Mucosa of stomach (tissue), 1 donor: ENCODE data around the gene TRIM62.

Source experiments
- H3K27me3 ChIP-seq: one replicate; pipeline ENCODE4 v1.7.0; 2013; ENCODE audit warnings: mild to moderate bottlenecking, low read length; ENCODE audit not compliant: control insufficient read depth, insufficient read depth
- H3K36me3 ChIP-seq: one replicate; pipeline ENCODE4 v1.7.0; 2013; ENCODE audit warnings: low read length; ENCODE audit not compliant: control insufficient read depth, insufficient read depth
- H3K4me1 ChIP-seq: one replicate; pipeline ENCODE4 v1.7.0; 2013; ENCODE audit warnings: mild to moderate bottlenecking, low read length; ENCODE audit not compliant: control insufficient read depth, insufficient read depth
- H3K4me3 ChIP-seq: one replicate; pipeline ENCODE4 v1.7.0; 2013; ENCODE audit warnings: low read length
- H3K9ac ChIP-seq: one replicate; pipeline ENCODE4 v1.7.0; 2013; ENCODE audit warnings: mild to moderate bottlenecking, low read length, moderate library complexity
- H3K9me3 ChIP-seq: one replicate; pipeline ENCODE4 v1.7.0; 2013; ENCODE audit warnings: mild to moderate bottlenecking, low read length, moderate library complexity; ENCODE audit not compliant: control insufficient read depth
- donor health status: Pancreatic carcinoma.

The TRIM62 gene

DNA sequence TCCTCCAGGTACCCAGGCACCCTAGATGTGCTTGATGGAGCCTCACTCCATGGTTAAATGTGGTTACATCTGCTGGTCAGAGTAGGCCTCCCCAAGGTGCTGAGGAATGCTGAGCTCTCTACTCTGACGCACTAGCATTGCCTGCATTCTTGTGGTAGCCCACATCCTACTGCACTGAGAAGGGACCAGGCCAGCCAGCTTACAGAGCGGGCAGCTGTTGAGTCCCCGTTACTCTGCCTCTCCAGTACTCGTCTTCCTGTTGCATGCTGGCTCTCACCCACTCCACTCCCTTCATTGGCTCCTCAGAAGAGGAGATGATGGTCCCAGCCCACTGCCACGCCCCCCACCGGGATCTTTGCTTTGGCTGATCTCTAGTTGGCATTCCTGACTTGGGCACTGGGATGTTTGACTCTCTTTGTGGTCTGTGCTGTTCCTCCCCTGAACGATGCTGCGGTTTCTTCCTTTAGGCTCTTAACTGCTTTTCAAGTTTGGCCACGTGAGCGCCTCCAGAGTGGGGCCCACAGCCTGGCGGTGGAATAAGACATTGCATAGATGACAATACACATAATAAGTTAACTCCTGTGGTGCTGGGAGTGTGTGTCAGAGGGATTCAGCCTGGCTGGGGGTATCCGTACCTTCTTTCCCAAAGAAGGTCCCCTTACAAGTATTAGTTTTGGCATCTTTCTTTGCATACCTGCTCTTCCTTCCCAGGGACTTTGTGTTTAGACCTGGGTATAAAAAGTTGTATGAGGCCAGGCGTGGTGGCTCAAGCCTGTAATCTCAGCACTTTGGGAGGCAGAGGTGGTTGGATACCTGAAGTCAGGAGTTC lies 82.3 kb downstream of the TRIM62 start:
- H3K9me3 ChIP-seq: no peaks in the 10 kb centered on the region
- no peak overlapping the region for H3K9ac ChIP-seq
- H3K4me1 ChIP-seq: no peaks in the 10 kb centered on the region
- no peaks in the 10 kb centered on the region for H3K36me3 ChIP-seq
- H3K4me3 ChIP-seq: no peak overlapping the region
- no peaks in the 10 kb centered on the region for H3K27me3 ChIP-seq

DNA sequence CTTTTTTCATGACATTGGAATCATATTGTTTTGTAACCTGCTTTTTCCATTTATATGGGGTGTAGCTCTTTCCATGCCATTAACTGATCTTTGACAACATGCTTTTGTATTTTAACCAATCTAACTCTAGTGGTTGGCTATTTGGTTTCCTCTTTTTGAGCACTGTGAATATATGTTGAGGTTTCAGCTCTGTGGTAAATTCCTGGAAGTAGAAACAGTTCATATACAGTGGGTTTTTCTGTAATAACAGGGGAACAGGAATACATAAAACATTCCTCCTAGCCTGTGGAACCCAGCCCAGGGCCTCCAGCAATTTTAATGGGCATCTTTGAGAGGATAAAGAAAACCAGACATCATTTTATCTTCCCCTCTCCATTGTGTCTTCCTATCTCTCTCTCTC lies 83.5 kb downstream of the TRIM62 start:
- H3K9ac ChIP-seq: no peak overlapping the region
- H3K4me3 ChIP-seq: no peak overlapping the region
- no peaks in the 10 kb centered on the region for H3K9me3 ChIP-seq
- H3K27me3 ChIP-seq: no peaks in the 10 kb centered on the region
- H3K4me1 ChIP-seq: no peaks in the 10 kb centered on the region
- H3K36me3 ChIP-seq: no peaks in the 10 kb centered on the region

DNA sequence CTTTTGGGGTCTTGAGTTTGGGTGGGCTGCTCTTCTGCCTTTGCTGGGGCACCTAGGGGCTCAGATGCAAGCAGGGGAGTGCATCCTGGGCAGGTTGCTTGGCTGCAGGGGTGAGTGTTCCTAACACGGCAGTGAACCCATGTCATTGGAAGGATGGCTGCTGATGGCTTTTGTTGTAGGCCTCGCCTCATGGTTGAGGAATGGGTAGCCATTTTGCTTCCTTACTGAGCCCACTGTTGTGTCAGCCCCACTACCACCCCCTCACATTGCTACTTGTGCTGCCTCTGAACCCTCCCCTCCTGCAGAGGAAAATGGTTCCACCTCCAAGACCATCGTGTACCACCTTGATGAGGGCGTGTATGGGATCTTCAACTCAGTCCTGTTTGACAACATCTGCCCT lies 84.1 kb downstream of the TRIM62 start:
- Histone ChIP-seq H3K4me3 (no peak overlapping the region), H3K9me3 (no peaks in the 10 kb centered on the region), H3K4me1 (no peaks in the 10 kb centered on the region), H3K27me3 (no peaks in the 10 kb centered on the region), H3K9ac (no peak overlapping the region), H3K36me3 (no peaks in the 10 kb centered on the region)

DNA sequence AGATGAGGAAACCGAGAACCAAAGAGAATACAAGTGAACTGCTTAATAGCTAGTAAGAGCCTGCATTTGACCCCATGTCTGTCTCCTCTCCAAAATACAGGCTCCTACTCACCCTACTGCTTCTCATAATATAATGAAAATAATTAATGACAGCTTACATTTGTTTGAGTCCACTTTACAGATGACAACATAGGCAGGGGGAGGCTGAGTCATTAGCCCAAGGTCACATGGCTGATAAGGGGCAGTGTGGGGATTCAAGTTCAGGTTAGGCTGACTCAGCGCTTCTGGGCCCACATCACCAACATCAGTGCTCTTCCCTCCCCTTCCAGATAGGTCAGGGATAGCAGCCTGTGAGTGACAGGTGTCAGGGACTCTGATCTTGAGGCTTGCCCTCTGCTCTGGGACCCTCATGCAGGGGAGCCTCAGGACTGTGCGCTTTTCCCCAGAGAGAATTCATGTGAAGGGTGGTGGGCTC lies 84.7 kb downstream of the TRIM62 start:
- Histone ChIP-seq H3K4me3 (no peak overlapping the region), H3K4me1 (no peaks in the 10 kb centered on the region), H3K9me3 (no peaks in the 10 kb centered on the region), H3K36me3 (no peaks in the 10 kb centered on the region), H3K9ac (no peak overlapping the region), H3K27me3 (no peaks in the 10 kb centered on the region)

DNA sequence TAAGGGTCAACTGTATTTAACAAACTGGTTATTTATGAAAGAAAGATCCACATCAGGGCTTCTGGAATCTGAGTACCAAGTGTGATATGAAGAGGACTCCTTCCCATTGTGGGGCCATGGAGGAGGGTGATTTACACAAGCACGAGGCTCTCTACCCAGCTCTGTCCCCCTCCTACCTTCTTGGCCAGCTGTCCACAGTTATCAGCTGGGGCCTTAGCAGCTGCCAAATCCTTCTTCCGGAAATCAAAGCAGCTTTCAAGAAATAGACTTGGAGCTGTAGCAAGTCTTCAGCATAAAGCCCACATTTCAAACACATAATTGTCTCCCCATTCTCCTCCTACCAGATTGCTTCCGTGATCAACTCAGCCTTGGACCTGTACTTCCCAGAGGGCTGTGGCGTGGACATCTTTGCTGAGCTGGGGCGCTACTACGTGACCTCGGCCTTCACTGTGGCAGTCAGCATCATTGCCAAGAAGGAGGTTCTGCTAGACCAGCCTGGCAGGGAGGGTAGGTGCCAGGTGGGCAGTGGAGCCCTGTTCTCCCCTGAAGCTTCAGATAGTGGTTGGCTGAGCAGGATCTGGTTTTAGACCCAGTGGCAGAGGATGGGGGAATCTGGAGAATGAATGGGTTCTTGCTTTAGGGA lies 85.4 kb downstream of the TRIM62 start:
- Histone ChIP-seq H3K4me3 (no peak overlapping the region), H3K9me3 (no peaks in the 10 kb centered on the region), H3K36me3 (no peaks in the 10 kb centered on the region), H3K27me3 (no peaks in the 10 kb centered on the region), H3K9ac (no peak overlapping the region), H3K4me1 (no peaks in the 10 kb centered on the region)
